ENCODE measurements around the gene CATSPER1. TPM values are rescaled to one million over a fixed set of nuclear protein-coding genes. Genes with fewer than 3 reads are reported as not detected.

CATSPER1 gene
- total and polyA plus RNA-seq, 2 of the 13 experiments (the other 11 are each of a cell fraction or from before 2014, with no cell fraction given) = 0.17 TPM; not detected in 1

GRCh38 chr11:65988791-65989592, 37.3 kb downstream of the CATSPER1 start (continued):
- TF ChIP-seq KIAA2018 (CRISPR knock-in tag; IDR thresholded peaks at IDR 0.05; ENCODE audit: borderline replicate concordance) (no peak), YEATS2 (CRISPR knock-in tag; IDR thresholded peaks at IDR 0.05; ENCODE audit: borderline replicate concordance) (peak; percentile 38; the same call in 1 of the 2 replicates), ZNF891 (CRISPR knock-in tag; IDR thresholded peaks at IDR 0.05) (no peak), HINFP (CRISPR knock-in tag; IDR thresholded peaks at IDR 0.05; ENCODE audit: low read depth) (no peak), ZBTB10 (CRISPR knock-in tag; IDR thresholded peaks at IDR 0.05; ENCODE audit: borderline replicate concordance) (no peak), TSC22D2 (CRISPR knock-in tag; IDR thresholded peaks at IDR 0.05; ENCODE audit: borderline replicate concordance) (no peak), KLF13 (CRISPR knock-in tag; IDR thresholded peaks at IDR 0.05) (no peak), ZBTB21 (CRISPR knock-in tag; IDR thresholded peaks at IDR 0.05) (no peak), ZGPAT (CRISPR knock-in tag; IDR thresholded peaks at IDR 0.05) (peak; percentile 42; the same call in 1 of the 2 replicates), ZFP36L2 (CRISPR knock-in tag; IDR thresholded peaks at IDR 0.05) (no peak), ZNF280B (CRISPR knock-in tag; IDR thresholded peaks at IDR 0.05; ENCODE audit: borderline replicate concordance) (no peak), ZFYVE20 (CRISPR knock-in tag; IDR thresholded peaks at IDR 0.05; ENCODE audit: borderline replicate concordance, low read depth) (no peak)
